ENCODE measurements around the gene OPALIN.

Gene OPALIN

GRCh38 chr10:96366508-96366907 is 7.7 kb upstream of the OPALIN start:
- Histone ChIP-seq H2AFZ (ENCODE audit: low read depth, low read length, severe bottlenecking) (no peak overlapping the region), H3K79me2 (ENCODE audit: insufficient read depth, low read length) (no peaks in the 10 kb centered on the region), H3F3A (ENCODE audit: insufficient read depth) (no peaks in the 10 kb centered on the region), H3K4me3 (ENCODE audit: insufficient read depth, low read length, poor library complexity, severe bottlenecking) (no peak overlapping the region), H3K4me2 (ENCODE audit: low read depth, low read length, poor library complexity, severe bottlenecking) (no peak overlapping the region), H3K27me3 (ENCODE audit: low read length) (no peaks in the 10 kb centered on the region), H3K9ac (ENCODE audit: low read length) (no peak overlapping the region), H3K27ac (ENCODE audit: low read depth, low read length) (no peak overlapping the region), H3K36me3 (ENCODE audit: low read length) (no peaks in the 10 kb centered on the region), H3K9me2 (replicated peaks; ENCODE audit: insufficient read depth, low read length) (no peaks in the 10 kb centered on the region), H3K9me3 (ENCODE audit: insufficient read depth, low read length) (no peaks in the 10 kb centered on the region), H4K20me1 (ENCODE audit: low read depth, low read length) (no peaks in the 10 kb centered on the region)
- TF ChIP-seq CTCF (IDR thresholded peaks at IDR 0.05; ENCODE audit: insufficient read depth, low read length, poor library complexity, severe bottlenecking), result no peak
- TF ChIP-seq EZH2phosphoT487 (conservative IDR thresholded peaks at IDR 0.05; ENCODE audit: low read length), result no peak

GRCh38 chr10:96365571-96365970 is 6.8 kb upstream of the OPALIN start:
- Histone ChIP-seq H4K20me1 (ENCODE audit: low read depth, low read length) (no peaks in the 10 kb centered on the region), H3K36me3 (ENCODE audit: low read length) (no peaks in the 10 kb centered on the region), H3K4me3 (ENCODE audit: insufficient read depth, low read length, poor library complexity, severe bottlenecking) (no peak overlapping the region), H3K79me2 (ENCODE audit: insufficient read depth, low read length) (no peaks in the 10 kb centered on the region), H3K4me2 (ENCODE audit: low read depth, low read length, poor library complexity, severe bottlenecking) (no peak overlapping the region), H2AFZ (ENCODE audit: low read depth, low read length, severe bottlenecking) (no peak overlapping the region), H3F3A (ENCODE audit: insufficient read depth) (no peaks in the 10 kb centered on the region), H3K9me2 (replicated peaks; ENCODE audit: insufficient read depth, low read length) (no peaks in the 10 kb centered on the region), H3K9me3 (ENCODE audit: insufficient read depth, low read length) (no peaks in the 10 kb centered on the region), H3K9ac (ENCODE audit: low read length) (no peak overlapping the region), H3K27me3 (ENCODE audit: low read length) (no peaks in the 10 kb centered on the region), H3K27ac (ENCODE audit: low read depth, low read length) (no peak overlapping the region)
- TF ChIP-seq CTCF (IDR thresholded peaks at IDR 0.05; ENCODE audit: insufficient read depth, low read length, poor library complexity, severe bottlenecking) (no peak), EZH2phosphoT487 (conservative IDR thresholded peaks at IDR 0.05; ENCODE audit: low read length) (no peak)

GRCh38 chr10:96360766-96361165 is 2.0 kb upstream of the OPALIN start:
- H3K36me3 ChIP-seq (ENCODE audit: low read length), result no peaks in the 10 kb centered on the region
- no peaks in the 10 kb centered on the region for H3K9me2 ChIP-seq (replicated peaks; ENCODE audit: insufficient read depth, low read length)
- no peak overlapping the region for H2AFZ ChIP-seq (ENCODE audit: low read depth, low read length, severe bottlenecking)
- H3K9me3 ChIP-seq (ENCODE audit: insufficient read depth, low read length), result no peaks in the 10 kb centered on the region
- TF ChIP-seq CTCF (IDR thresholded peaks at IDR 0.05; ENCODE audit: insufficient read depth, low read length, poor library complexity, severe bottlenecking), result no peak
- no peaks in the 10 kb centered on the region for H3K79me2 ChIP-seq (ENCODE audit: insufficient read depth, low read length)
- H3K27ac ChIP-seq (ENCODE audit: low read depth, low read length), result no peak overlapping the region
- no peaks in the 10 kb centered on the region for H4K20me1 ChIP-seq (ENCODE audit: low read depth, low read length)
- H3K4me2 ChIP-seq (ENCODE audit: low read depth, low read length, poor library complexity, severe bottlenecking), result no peak overlapping the region
- H3K27me3 ChIP-seq (ENCODE audit: low read length), result no peaks in the 10 kb centered on the region
- no peaks in the 10 kb centered on the region for H3F3A ChIP-seq (ENCODE audit: insufficient read depth)
- H3K4me3 ChIP-seq (ENCODE audit: insufficient read depth, low read length, poor library complexity, severe bottlenecking), result no peak overlapping the region
- H3K9ac ChIP-seq (ENCODE audit: low read length), result no peak overlapping the region

GRCh38 chr10:96360331-96360730 is 1.5 kb upstream of the OPALIN start:
- Histone ChIP-seq H4K20me1 (ENCODE audit: low read depth, low read length) (no peaks in the 10 kb centered on the region), H3F3A (ENCODE audit: insufficient read depth) (no peaks in the 10 kb centered on the region), H3K79me2 (ENCODE audit: insufficient read depth, low read length) (no peaks in the 10 kb centered on the region), H3K9ac (ENCODE audit: low read length) (no peak overlapping the region), H3K27me3 (ENCODE audit: low read length) (no peaks in the 10 kb centered on the region), H3K36me3 (ENCODE audit: low read length) (no peaks in the 10 kb centered on the region), H3K4me2 (ENCODE audit: low read depth, low read length, poor library complexity, severe bottlenecking) (no peak overlapping the region), H3K9me2 (replicated peaks; ENCODE audit: insufficient read depth, low read length) (no peaks in the 10 kb centered on the region), H2AFZ (ENCODE audit: low read depth, low read length, severe bottlenecking) (no peak overlapping the region), H3K27ac (ENCODE audit: low read depth, low read length) (no peak overlapping the region), H3K4me3 (ENCODE audit: insufficient read depth, low read length, poor library complexity, severe bottlenecking) (no peak overlapping the region), H3K9me3 (ENCODE audit: insufficient read depth, low read length) (no peaks in the 10 kb centered on the region)
- TF ChIP-seq CTCF (IDR thresholded peaks at IDR 0.05; ENCODE audit: insufficient read depth, low read length, poor library complexity, severe bottlenecking) (no peak), EZH2phosphoT487 (conservative IDR thresholded peaks at IDR 0.05; ENCODE audit: low read length) (no peak)

Data from SU-DHL-6 (cell line).